ENCODE data around the gene CHRNE.

CHRNE gene

DNA sequence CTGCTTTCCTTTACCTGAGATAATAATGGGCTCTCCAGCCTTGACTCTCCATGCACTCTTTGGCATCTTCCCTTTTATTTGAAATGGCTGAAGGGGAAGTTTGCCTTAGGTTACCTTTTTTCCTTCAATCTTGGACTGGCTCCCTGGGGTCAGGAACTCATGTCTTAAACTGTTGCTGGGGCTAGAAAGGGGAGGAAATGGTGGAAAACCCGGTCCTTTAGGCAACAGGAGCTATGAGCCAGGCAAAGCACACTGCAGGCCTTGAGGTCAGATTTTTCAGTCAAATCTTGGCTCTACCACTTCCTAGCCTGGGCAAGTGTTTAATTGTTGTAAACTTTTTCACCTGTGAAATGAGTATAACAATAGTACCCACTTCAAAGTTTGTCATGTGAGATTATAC is 39.6 kb downstream of the CHRNE start:
- TF ChIP-seq, protein P1, sequence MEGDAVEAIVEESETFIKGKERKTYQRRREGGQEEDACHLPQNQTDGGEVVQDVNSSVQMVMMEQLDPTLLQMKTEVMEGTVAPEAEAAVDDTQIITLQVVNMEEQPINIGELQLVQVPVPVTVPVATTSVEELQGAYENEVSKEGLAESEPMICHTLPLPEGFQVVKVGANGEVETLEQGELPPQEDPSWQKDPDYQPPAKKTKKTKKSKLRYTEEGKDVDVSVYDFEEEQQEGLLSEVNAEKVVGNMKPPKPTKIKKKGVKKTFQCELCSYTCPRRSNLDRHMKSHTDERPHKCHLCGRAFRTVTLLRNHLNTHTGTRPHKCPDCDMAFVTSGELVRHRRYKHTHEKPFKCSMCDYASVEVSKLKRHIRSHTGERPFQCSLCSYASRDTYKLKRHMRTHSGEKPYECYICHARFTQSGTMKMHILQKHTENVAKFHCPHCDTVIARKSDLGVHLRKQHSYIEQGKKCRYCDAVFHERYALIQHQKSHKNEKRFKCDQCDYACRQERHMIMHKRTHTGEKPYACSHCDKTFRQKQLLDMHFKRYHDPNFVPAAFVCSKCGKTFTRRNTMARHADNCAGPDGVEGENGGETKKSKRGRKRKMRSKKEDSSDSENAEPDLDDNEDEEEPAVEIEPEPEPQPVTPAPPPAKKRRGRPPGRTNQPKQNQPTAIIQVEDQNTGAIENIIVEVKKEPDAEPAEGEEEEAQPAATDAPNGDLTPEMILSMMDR (IDR thresholded peaks at IDR 0.05; ENCODE audit: insufficient read depth, low read depth, low read length, missing control alignments), result no peak
- DNase-seq (ENCODE audit: low read depth), result no peak
- H3K4me3 ChIP-seq (ENCODE audit: low read length), result peak overlapping the region; percentile 37

DNA sequence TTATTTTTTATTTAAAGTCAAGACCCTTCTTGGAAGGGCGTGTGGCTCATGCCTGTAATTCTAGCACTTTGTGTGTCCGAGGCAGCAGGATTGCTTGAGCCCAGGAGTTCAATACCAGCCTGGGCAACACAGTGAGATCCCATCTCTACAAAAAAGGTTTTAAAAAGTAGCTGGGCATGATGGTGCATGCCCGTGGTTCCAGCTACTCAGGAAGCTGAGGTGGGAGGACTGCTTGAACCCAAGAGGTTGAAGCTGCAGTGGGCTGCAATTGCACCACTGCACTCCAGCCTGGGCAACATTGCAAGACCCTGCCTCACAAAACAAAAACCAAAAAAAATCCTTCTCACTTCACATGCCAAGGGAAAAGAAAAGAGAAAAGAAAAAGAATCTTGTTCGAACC is 40.2 kb downstream of the CHRNE start:
- peak overlapping the region; percentile 37 for H3K4me3 ChIP-seq (ENCODE audit: low read length)
- no peak for DNase-seq (ENCODE audit: low read depth)
- TF ChIP-seq, protein P1 (IDR thresholded peaks at IDR 0.05; ENCODE audit: insufficient read depth, low read depth, low read length, missing control alignments), result no peak

DNA sequence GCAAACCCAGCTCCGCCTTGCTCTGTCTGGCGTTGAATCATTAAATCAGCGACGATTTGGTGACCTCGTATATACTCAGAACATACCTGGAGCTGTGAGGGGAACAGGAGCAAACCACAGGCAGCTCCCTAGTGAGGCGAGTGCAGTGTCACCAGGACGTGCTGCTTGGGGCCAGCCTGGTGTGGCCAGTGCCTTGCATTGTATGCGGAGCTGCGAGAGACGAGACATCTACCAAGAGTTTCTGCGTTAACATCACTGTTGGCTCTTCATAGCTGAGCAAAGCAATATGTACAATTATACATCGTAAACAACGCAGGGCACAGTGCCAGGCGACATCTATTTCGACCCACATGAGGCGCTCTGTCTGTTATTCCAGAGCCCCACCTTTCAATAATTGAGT is 41.8 kb downstream of the CHRNE start:
- H3K4me3 ChIP-seq (ENCODE audit: low read length), result peak overlapping the region; percentile 99
- TF ChIP-seq, protein P1 (IDR thresholded peaks at IDR 0.05; ENCODE audit: insufficient read depth, low read depth, low read length, missing control alignments), result no peak

DNA sequence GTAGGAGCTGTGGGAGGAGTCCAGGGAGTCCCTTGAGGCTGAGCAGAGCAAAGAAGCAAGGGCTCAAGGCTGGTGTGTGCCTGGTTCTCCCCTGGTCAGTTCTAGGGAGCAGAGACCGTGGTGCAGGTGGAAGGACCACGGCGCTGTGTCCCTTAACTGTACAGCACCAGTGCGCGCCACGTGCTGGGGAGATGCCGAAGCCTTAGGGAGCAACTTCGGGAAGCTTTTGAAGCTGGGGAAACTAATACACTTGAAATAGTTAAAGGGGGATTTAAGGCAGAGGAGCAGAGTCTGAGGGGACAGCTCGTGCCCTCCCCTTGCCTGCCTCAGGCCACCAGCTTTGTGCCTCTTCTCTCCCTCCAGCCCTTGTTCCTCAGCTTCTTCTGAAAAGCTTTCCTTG is 42.2 kb downstream of the CHRNE start:
- peak overlapping the region; percentile 99 for H3K4me3 ChIP-seq (ENCODE audit: low read length)

More for the DNA sequence above, 41.8 kb downstream of the CHRNE start:
- no peak for DNase-seq (ENCODE audit: low read depth)

DNA sequence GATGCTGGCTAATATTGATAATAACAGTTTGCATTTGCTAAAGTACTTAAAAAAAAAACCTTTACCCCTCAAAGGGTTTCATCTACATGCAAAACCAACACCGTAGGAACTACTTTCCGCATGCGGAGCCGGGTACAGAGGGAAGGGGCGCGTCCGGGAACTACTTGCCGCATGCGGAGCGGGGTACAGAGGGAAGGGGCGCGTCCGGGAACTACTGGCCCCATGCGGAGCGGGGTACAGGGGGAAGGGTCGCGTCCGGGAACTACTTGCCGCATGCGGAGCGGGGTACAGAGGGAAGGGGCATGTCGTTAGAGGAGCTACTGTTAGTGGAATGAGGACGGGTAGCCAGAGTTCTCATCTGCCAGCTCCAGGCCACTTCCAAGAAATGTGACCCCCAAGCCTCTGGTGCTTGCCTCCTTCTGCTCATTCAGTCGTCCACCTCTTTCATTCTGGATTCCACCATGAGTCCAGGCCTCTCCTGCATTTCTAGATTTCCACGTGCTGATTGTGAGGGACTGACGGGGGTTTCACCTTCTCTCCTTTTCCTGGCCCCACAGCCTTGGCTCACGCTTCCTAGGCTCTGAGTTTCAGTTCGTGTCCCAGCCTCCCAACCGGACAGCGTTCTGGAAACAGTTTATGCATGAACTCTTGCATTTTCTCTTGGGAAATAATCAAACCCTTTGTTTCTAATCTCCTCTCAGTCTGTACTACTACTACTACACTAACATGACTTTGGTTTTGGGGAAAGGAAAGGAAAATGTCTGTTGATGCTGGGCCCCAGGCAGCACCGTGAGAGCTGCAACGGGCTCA is 42.9 kb downstream of the CHRNE start:
- no peak for DNase-seq (ENCODE audit: low read depth)
- TF ChIP-seq, protein P1 (IDR thresholded peaks at IDR 0.05; ENCODE audit: insufficient read depth, low read depth, low read length, missing control alignments), result no peak
- peak overlapping the region; percentile 99 for H3K4me3 ChIP-seq (ENCODE audit: low read length)

More for the DNA sequence above, 42.2 kb downstream of the CHRNE start:
- no peak for DNase-seq (ENCODE audit: low read depth)
- TF ChIP-seq, protein P1 (IDR thresholded peaks at IDR 0.05; ENCODE audit: insufficient read depth, low read depth, low read length, missing control alignments), result no peak

DNA sequence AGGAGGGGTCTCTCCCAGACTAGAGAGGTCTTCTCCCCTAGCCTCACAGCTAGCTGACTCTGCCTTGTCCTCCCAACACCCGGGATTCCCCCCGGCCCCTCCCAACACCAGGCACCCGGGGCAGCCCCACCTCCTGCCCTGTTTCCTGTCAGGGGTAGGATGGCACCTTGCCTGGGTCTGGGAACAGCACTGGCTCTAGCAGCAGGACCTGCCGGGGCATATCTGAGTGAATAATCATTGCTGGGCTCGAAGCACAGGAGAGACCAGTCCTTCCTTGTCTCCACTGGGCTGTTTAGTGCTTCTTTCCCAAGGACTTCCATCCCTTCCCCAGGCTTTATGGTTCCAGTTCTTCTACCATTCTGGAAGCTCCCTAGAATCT is 44.0 kb downstream of the CHRNE start:
- H3K4me3 ChIP-seq (ENCODE audit: low read length), result peak overlapping the region; percentile 99
- DNase-seq (ENCODE audit: low read depth), result peak; percentile 96

More for the DNA sequence above, 44.0 kb downstream of the CHRNE start:
- TF ChIP-seq, protein P1 (IDR thresholded peaks at IDR 0.05; ENCODE audit: insufficient read depth, low read depth, low read length, missing control alignments), result no peak

All from epithelial cell of esophagus (primary cell).